Measurements from ENCODE around the gene NPAS3. TPM values are rescaled to one million over a fixed set of nuclear protein-coding genes. Genes with fewer than 3 reads are reported as not detected.

NPAS3 gene
- total RNA-seq, 1 donor from 2014 or later, result not detected

DNA sequence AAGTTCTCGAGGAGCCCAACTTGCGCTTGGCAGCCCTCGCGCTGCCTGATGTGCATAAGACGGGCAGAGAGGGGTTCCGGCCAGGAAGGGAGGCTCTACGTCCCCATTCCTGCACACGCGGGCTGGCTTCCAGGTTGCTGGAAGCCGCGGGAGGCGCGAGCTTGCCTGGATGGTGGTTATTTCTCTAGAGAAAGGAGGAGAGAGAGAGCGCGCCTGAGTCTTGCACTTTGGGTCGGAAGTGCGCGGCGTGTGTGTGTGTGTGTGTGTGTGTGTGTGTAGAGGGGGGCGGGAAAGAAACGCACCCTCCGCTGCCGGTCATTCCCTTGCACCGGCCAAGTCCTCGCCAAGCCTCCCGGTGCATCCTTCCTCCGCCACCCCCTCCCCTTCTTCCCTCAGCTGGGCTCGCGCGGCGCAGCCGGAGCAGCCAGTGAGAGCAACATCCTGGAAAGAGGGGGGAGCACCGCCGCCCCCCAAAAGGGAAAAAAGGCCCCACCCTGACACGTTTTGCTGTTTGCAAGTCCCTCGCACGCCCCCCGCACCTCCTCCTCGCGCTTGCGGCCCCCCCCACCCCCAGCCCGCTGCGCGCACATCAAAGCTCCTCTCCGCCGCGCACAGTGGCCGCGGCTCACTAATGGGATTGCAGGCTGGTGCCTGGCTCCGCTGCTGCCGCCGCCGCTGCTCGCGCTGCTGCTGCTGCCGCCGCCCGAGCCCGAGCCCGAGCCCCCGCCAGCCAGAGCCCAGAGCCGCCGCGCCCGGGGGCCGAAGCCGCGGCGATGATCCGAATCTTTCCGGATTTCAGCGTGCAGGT lies 4.4 kb upstream of the NPAS3 start:
- Histone ChIP-seq H3K4me3 (peak overlapping the region; percentile 63), H3K36me3 (no peaks in the 10 kb centered on the region), H3K9me3 (ENCODE audit: low read depth) (no peaks in the 10 kb centered on the region), H4K20me1 (ENCODE audit: low read depth) (peaks cover 30% of the 10 kb centered on the region), H3K27ac (no peak overlapping the region), H2AFZ (replicated peaks) (peak overlapping the region; percentile 95), H3K79me2 (ENCODE audit: low read depth) (no peaks in the 10 kb centered on the region), H3K27me3 (peaks cover 94% of the 10 kb centered on the region), H3K4me1 (peaks cover 23% of the 10 kb centered on the region), H3F3A (ENCODE audit: low read depth) (peaks cover 49% of the 10 kb centered on the region), H3K4me2 (peak overlapping the region; percentile 98), H3K9ac (no peak overlapping the region)
- TF ChIP-seq EZH2phosphoT487 (IDR thresholded peaks at IDR 0.05) (no peak), EZH2 (IDR thresholded peaks at IDR 0.05) (no peak)
- TF ChIP-seq, protein P1, sequence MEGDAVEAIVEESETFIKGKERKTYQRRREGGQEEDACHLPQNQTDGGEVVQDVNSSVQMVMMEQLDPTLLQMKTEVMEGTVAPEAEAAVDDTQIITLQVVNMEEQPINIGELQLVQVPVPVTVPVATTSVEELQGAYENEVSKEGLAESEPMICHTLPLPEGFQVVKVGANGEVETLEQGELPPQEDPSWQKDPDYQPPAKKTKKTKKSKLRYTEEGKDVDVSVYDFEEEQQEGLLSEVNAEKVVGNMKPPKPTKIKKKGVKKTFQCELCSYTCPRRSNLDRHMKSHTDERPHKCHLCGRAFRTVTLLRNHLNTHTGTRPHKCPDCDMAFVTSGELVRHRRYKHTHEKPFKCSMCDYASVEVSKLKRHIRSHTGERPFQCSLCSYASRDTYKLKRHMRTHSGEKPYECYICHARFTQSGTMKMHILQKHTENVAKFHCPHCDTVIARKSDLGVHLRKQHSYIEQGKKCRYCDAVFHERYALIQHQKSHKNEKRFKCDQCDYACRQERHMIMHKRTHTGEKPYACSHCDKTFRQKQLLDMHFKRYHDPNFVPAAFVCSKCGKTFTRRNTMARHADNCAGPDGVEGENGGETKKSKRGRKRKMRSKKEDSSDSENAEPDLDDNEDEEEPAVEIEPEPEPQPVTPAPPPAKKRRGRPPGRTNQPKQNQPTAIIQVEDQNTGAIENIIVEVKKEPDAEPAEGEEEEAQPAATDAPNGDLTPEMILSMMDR (IDR thresholded peaks at IDR 0.05), result no peak
- Mint-ChIP-seq H3K9me3 (no peaks in the 10 kb centered on the region), H3K27ac (peak overlapping the region; percentile 96), H3K27me3 (ENCODE audit: insufficient read depth, low read depth) (peaks cover 17% of the 10 kb centered on the region), H3K4me1 (peaks cover 36% of the 10 kb centered on the region), H3K4me3 (peak overlapping the region; percentile 96), H3K36me3 (no peaks in the 10 kb centered on the region)
- DNase-seq (ENCODE audit: low spot score), result peak; percentile 86

- H3K36me3 ChIP-seq, result no peaks in the 10 kb centered on the region
- H3K27me3 ChIP-seq, result peaks cover 92% of the 10 kb centered on the region
- no peaks in the 10 kb centered on the region for H3K79me2 ChIP-seq (ENCODE audit: low read depth)
- H3K9me3 Mint-ChIP-seq, result no peaks in the 10 kb centered on the region
- H4K20me1 ChIP-seq (ENCODE audit: low read depth), result peaks cover 30% of the 10 kb centered on the region
- H3F3A ChIP-seq (ENCODE audit: low read depth), result peaks cover 52% of the 10 kb centered on the region
- peaks cover 24% of the 10 kb centered on the region for H3K4me1 ChIP-seq
- peak overlapping the region; percentile 63 for H3K4me3 ChIP-seq
- H3K27ac Mint-ChIP-seq, result peak overlapping the region; percentile 61
- peaks cover 20% of the 10 kb centered on the region for H3K27me3 Mint-ChIP-seq (ENCODE audit: insufficient read depth, low read depth)
- H2AFZ ChIP-seq (replicated peaks), result peak overlapping the region; percentile 51
- no peak overlapping the region for H3K27ac ChIP-seq
- H3K4me1 Mint-ChIP-seq, result peaks cover 38% of the 10 kb centered on the region
- peak overlapping the region; percentile 96 for H3K4me3 Mint-ChIP-seq
- H3K36me3 Mint-ChIP-seq, result peaks cover 2% of the 10 kb centered on the region
- TF ChIP-seq EZH2 (IDR thresholded peaks at IDR 0.05) (peak; percentile 63), EZH2phosphoT487 (IDR thresholded peaks at IDR 0.05) (peak; percentile 22)
- TF ChIP-seq, protein P1 (IDR thresholded peaks at IDR 0.05), result no peak
- peak overlapping the region; percentile 98 for H3K4me2 ChIP-seq
- H3K9me3 ChIP-seq (ENCODE audit: low read depth), result no peaks in the 10 kb centered on the region
- H3K9ac ChIP-seq, result no peak overlapping the region
- peak; percentile 57 for DNase-seq (ENCODE audit: low spot score)
Observed at GRCh38 chr14:32934881-32935633, 3.6 kb upstream of the NPAS3 start.

- Histone ChIP-seq H3K4me1 (peaks cover 23% of the 10 kb centered on the region), H3K36me3 (no peaks in the 10 kb centered on the region), H3K79me2 (ENCODE audit: low read depth) (no peaks in the 10 kb centered on the region), H3K9ac (no peak overlapping the region), H2AFZ (replicated peaks) (peak overlapping the region; percentile 88), H3K27ac (no peak overlapping the region), H3K4me3 (peak overlapping the region; percentile 55), H4K20me1 (ENCODE audit: low read depth) (peaks cover 30% of the 10 kb centered on the region), H3K9me3 (ENCODE audit: low read depth) (no peaks in the 10 kb centered on the region), H3F3A (ENCODE audit: low read depth) (peaks cover 42% of the 10 kb centered on the region), H3K27me3 (peaks cover 71% of the 10 kb centered on the region), H3K4me2 (peak overlapping the region; percentile 91)
- DNase-seq (ENCODE audit: low spot score), result peak; percentile 87
- peaks cover 2% of the 10 kb centered on the region for H3K36me3 Mint-ChIP-seq
- H3K27me3 Mint-ChIP-seq (ENCODE audit: insufficient read depth, low read depth), result peaks cover 14% of the 10 kb centered on the region
- no peaks in the 10 kb centered on the region for H3K9me3 Mint-ChIP-seq
- peaks cover 46% of the 10 kb centered on the region for H3K4me1 Mint-ChIP-seq
- TF ChIP-seq, protein P1 (IDR thresholded peaks at IDR 0.05), result no peak
- no peak for TF ChIP-seq EZH2 (IDR thresholded peaks at IDR 0.05)
- no peak for TF ChIP-seq EZH2phosphoT487 (IDR thresholded peaks at IDR 0.05)
- peak overlapping the region; percentile 95 for H3K4me3 Mint-ChIP-seq
- peak overlapping the region; percentile 98 for H3K27ac Mint-ChIP-seq
Observed at GRCh38 chr14:32939254-32940065, 781 bp downstream of the NPAS3 start.
